ENCODE data around the gene BPIFA1.

GRCh38 chr20:33290852-33291251 lies 55.1 kb downstream of the BPIFA1 start:
- TF ChIP-seq CTCF (IDR thresholded peaks at IDR 0.05; ENCODE audit: insufficient read depth, low read length, poor library complexity, severe bottlenecking) (no peak), EZH2phosphoT487 (conservative IDR thresholded peaks at IDR 0.05; ENCODE audit: low read length) (no peak)

Data from SU-DHL-6 (cell line).